ENCODE data around the gene SIAH3.

SIAH3 gene

GRCh38 chr13:45750566-45750965, 101.0 kb downstream of the SIAH3 start:
- peaks cover 38% of the 10 kb centered on the region for H3K27me3 Mint-ChIP-seq (ENCODE audit: low read depth)
- H3K27ac Mint-ChIP-seq = no peak overlapping the region
- H3K4me1 Mint-ChIP-seq = peaks cover 16% of the 10 kb centered on the region

GRCh38 chr13:45748941-45749759, 102.4 kb downstream of the SIAH3 start:
- no peaks in the 10 kb centered on the region for H3K36me3 Mint-ChIP-seq (ENCODE audit: low read depth)
- H3K4me1 Mint-ChIP-seq = peaks cover 16% of the 10 kb centered on the region
- H3K9me3 Mint-ChIP-seq = peaks cover 16% of the 10 kb centered on the region

More at GRCh38 chr13:45750566-45750965, 101.0 kb downstream of the SIAH3 start:
- H3K4me3 Mint-ChIP-seq = no peak overlapping the region
- H3K9me3 Mint-ChIP-seq = peaks cover 21% of the 10 kb centered on the region
- TF ChIP-seq CTCF (IDR thresholded peaks at IDR 0.05; ENCODE audit: unreplicated experiment in 3 of 3) = no peak
- no peaks in the 10 kb centered on the region for H3K36me3 Mint-ChIP-seq (ENCODE audit: low read depth)

GRCh38 chr13:45747071-45747470, 104.5 kb downstream of the SIAH3 start:
- no peak for TF ChIP-seq CTCF (IDR thresholded peaks at IDR 0.05; ENCODE audit: unreplicated experiment in 3 of 3)
- Mint-ChIP-seq H3K27me3 (ENCODE audit: low read depth) (peaks cover 42% of the 10 kb centered on the region), H3K9me3 (no peaks in the 10 kb centered on the region), H3K36me3 (ENCODE audit: low read depth) (no peaks in the 10 kb centered on the region), H3K27ac (no peak overlapping the region), H3K4me1 (peaks cover 16% of the 10 kb centered on the region), H3K4me3 (no peak overlapping the region)

More at GRCh38 chr13:45748941-45749759, 102.4 kb downstream of the SIAH3 start:
- peaks cover 40% of the 10 kb centered on the region for H3K27me3 Mint-ChIP-seq (ENCODE audit: low read depth)
- no peak for TF ChIP-seq CTCF (IDR thresholded peaks at IDR 0.05; ENCODE audit: unreplicated experiment in 3 of 3)
- peak overlapping the region in 2 of 3 experiments; percentile 2 to 8 for H3K27ac Mint-ChIP-seq
- peak overlapping the region in 2 of 3 experiments; percentile 15 to 16 for H3K4me3 Mint-ChIP-seq

- Mint-ChIP-seq H3K27ac (no peak overlapping the region), H3K27me3 (ENCODE audit: low read depth) (peaks cover 29% of the 10 kb centered on the region)
- no peak for TF ChIP-seq CTCF (IDR thresholded peaks at IDR 0.05; ENCODE audit: unreplicated experiment in 3 of 3)
Observed at GRCh38 chr13:45744979-45745378, 106.6 kb downstream of the SIAH3 start.

GRCh38 chr13:45742985-45743384, 108.6 kb downstream of the SIAH3 start:
- no peak overlapping the region for H3K27ac Mint-ChIP-seq
- H3K27me3 Mint-ChIP-seq (ENCODE audit: low read depth) = peaks cover 28% of the 10 kb centered on the region
- H3K9me3 Mint-ChIP-seq = no peaks in the 10 kb centered on the region
- no peaks in the 10 kb centered on the region for H3K4me1 Mint-ChIP-seq
- H3K4me3 Mint-ChIP-seq = no peak overlapping the region
- H3K36me3 Mint-ChIP-seq (ENCODE audit: low read depth) = no peaks in the 10 kb centered on the region
- no peak for TF ChIP-seq CTCF (IDR thresholded peaks at IDR 0.05; ENCODE audit: unreplicated experiment in 3 of 3)

More at GRCh38 chr13:45744979-45745378, 106.6 kb downstream of the SIAH3 start:
- H3K36me3 Mint-ChIP-seq (ENCODE audit: low read depth) = no peaks in the 10 kb centered on the region
- H3K4me1 Mint-ChIP-seq = peaks cover 14% of the 10 kb centered on the region
- no peak overlapping the region for H3K4me3 Mint-ChIP-seq
- no peaks in the 10 kb centered on the region for H3K9me3 Mint-ChIP-seq

Data from nephron (organoid).